A673 (cell line): Measurements from ENCODE around the gene PRR20D. TPM values are rescaled to one million over a fixed set of nuclear protein-coding genes. Genes with fewer than 3 reads are reported as not detected.

ENCODE experiments used
- BruUV-seq: library from RNA; stranded (reverse); fragments of 400-500 nt; replicated peaks from 2 replicates; lab custom pipeline; 2021; lab: Mats Ljungman, UMichigan
- CTCF ChIA-PET: fragments of 300-600 bp; sonication (Branson Sonifier 250); formaldehyde crosslinking; loops from one replicate; lab custom pipeline; 2022; ENCODE audit warnings: antibody characterized with exemption; lab: Charles Lee
- POLR2A ChIA-PET: fragments of 300-600 bp; sonication (Branson Sonifier 250); formaldehyde crosslinking; loops from one replicate; lab custom pipeline; 2022; ENCODE audit warnings: antibody characterized with exemption; ENCODE audit not compliant: low non-redundant PET; lab: Charles Lee
- DNase-seq: peaks from one replicate; pipeline ENCODE4 v3.0.0-alpha.2; 2015; ENCODE audit warnings: low spot score
- H3K27ac ChIP-seq: fragments of 200-600 bp; sonication (generic); 2 replicates; pipeline ENCODE4 v1.5.1; 2016; ENCODE audit warnings: mixed run types, low read depth, mild to moderate bottlenecking, mixed read lengths, antibody characterized with exemption, low read length; ENCODE audit not compliant: poor library complexity, severe bottlenecking
- H3K27me3 ChIP-seq: fragments of 200-600 bp; sonication (generic); replicated peaks from 2 replicates; pipeline ENCODE4 v1.6.1; 2017; ENCODE audit warnings: mixed run types, low read depth, mild to moderate bottlenecking, mixed read lengths, antibody characterized with exemption, low read length; ENCODE audit not compliant: insufficient read depth, poor library complexity
- H3K36me3 ChIP-seq: fragments of 200-600 bp; sonication (generic); 2 replicates; pipeline ENCODE4 v1.6.1; 2016; ENCODE audit warnings: mixed run types, mild to moderate bottlenecking, mixed read lengths, antibody characterized with exemption, low read length; ENCODE audit not compliant: insufficient read depth, poor library complexity, severe bottlenecking
- H3K4me1 ChIP-seq: fragments of 200-600 bp; sonication (generic); 2 replicates; pipeline ENCODE4 v1.6.1; 2017; ENCODE audit warnings: mixed run types, mild to moderate bottlenecking, mixed read lengths, antibody characterized with exemption, low read length; ENCODE audit not compliant: insufficient read depth, poor library complexity, severe bottlenecking
- H3K4me3 ChIP-seq: fragments of 200-600 bp; sonication (generic); 2 replicates; pipeline ENCODE4 v1.5.1; 2016; ENCODE audit warnings: low read depth, mixed run types, mild to moderate bottlenecking, mixed read lengths, low read length; ENCODE audit not compliant: poor library complexity, severe bottlenecking
- H3K9me3 ChIP-seq: fragments of 200-600 bp; sonication (generic); 2 replicates; pipeline ENCODE4 v1.6.1; 2016; ENCODE audit warnings: mixed run types, low read depth, mild to moderate bottlenecking, mixed read lengths, antibody characterized with exemption, low read length; ENCODE audit not compliant: poor library complexity, severe bottlenecking
- CTCF ChIP-seq: fragments of 300-800, 200-600 bp; sonication (generic); conservative IDR thresholded peaks from 2 replicates; pipeline ENCODE4 v1.5.1; 2017; ENCODE audit warnings: low read depth, mild to moderate bottlenecking, antibody characterized with exemption, low read length, moderate library complexity, mixed read lengths
- EZH2 ChIP-seq: fragments of 200-600 bp; sonication (generic); IDR thresholded peaks from 2 replicates; pipeline ENCODE4 v1.6.1; 2017; ENCODE audit warnings: borderline replicate concordance, low read depth, mild to moderate bottlenecking, mixed read lengths, antibody characterized with exemption, low read length; ENCODE audit not compliant: poor library complexity, severe bottlenecking
- intact Hi-C: fragments of 100-400 bp; cut with micrococcal nuclease; formaldehyde crosslinking; loops from one replicate; pipeline ENCODE4 v1.10.0; 2022; ENCODE audit not compliant: unreplicated experiment
- total RNA-seq: library from RNA; stranded (reverse); gene quantifications from 2 replicates; pipeline ENCODE4 v1.2.3, GENCODE V29; 2021

The PRR20D gene
- total RNA-seq, 1 experiment from 2014 or later = not detected

DNA sequence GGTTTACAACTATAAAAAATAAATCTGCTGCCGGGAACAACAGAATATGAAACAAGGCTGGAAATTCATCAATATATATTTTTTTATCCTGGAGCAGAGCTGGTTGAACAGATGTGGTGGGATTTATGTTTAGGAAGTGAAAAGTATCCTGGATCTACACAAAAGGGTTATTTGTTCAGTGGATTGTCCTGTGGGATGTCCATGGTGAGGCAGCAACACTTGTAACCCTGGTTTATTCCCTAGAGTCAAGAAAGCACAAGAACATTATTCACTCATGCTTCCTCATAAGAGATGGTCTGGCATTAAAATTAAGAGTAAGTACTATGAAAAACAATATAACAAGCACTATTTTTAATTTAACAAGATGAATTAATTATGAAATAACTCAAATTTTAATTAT, 52.6 kb downstream of the PRR20D start:
- intact Hi-C loops = no loop called here

More for the DNA sequence above, 52.6 kb downstream of the PRR20D start:
- Histone ChIP-seq H3K36me3 (no peaks in the 10 kb centered on the region), H3K4me1 (no peaks in the 10 kb centered on the region), H3K27ac (no peak overlapping the region), H3K4me3 (no peak overlapping the region), H3K27me3 (no peaks in the 10 kb centered on the region), H3K9me3 (no peaks in the 10 kb centered on the region)
- POLR2A ChIA-PET = no interaction called here
- no TSS peak for BruUV-seq
- no peak for DNase-seq
- CTCF ChIA-PET = interaction anchor here (0.6 kb wide), 1 partner anchor 738 kb away, joined by 4 read pairs; no protein-coding TSS in a partner anchor
- no peak for TF ChIP-seq EZH2
- TF ChIP-seq CTCF = no peak

Other genes starting within 250 kb of the PRR20D start
- not detected in 2 replicates for gene PRR20A, start 19.7 kb upstream of the PRR20D start, total RNA-seq
- gene PRR20B, start 13.1 kb upstream of the PRR20D start, total RNA-seq = not detected in 2 replicates
- gene PRR20C, start 6.6 kb upstream of the PRR20D start, total RNA-seq = not detected in 2 replicates
- gene PRR20E, start 6.6 kb downstream of the PRR20D start, total RNA-seq = not detected in 2 replicates